H4 (cell line): Measurements from ENCODE around the gene ZNF581. TPM values are rescaled to one million over a fixed set of nuclear protein-coding genes. Genes with fewer than 3 reads are reported as not detected.
A peak's percentile ranks its signal among the peaks of the same experiment; 100 is the strongest.

Source experiments
- DNase-seq: peaks from one replicate; pipeline ENCODE4 v3.0.0-alpha.2; 2015; ENCODE audit warnings: low spot score
- total RNA-seq: library from RNA; depleted of rRNA; stranded (reverse); fragments of >200 nt; shearing (Covaris generic); gene quantifications from 2 replicates; pipeline ENCODE4 v1.2.3, GENCODE V29; 2014

Gene ZNF581
- total RNA-seq, 1 experiment from 2014 or later = 28.9 TPM

- no peak for DNase-seq
Observed at GRCh38 chr19:55626350-55626749, 17.1 kb upstream of the ZNF581 start.

- peak; percentile 97 for DNase-seq
Observed at GRCh38 chr19:55632463-55632834, 11.0 kb upstream of the ZNF581 start.

- no peak for DNase-seq
Observed at GRCh38 chr19:55633861-55634260, 9.6 kb upstream of the ZNF581 start.

GRCh38 chr19:55635334-55635717 lies 8.1 kb upstream of the ZNF581 start:
- DNase-seq = no peak

- DNase-seq = no peak
Observed at GRCh38 chr19:55635856-55636440, 7.5 kb upstream of the ZNF581 start.

GRCh38 chr19:55636723-55637122 lies 6.7 kb upstream of the ZNF581 start:
- DNase-seq = no peak

GRCh38 chr19:55637534-55637933 lies 5.9 kb upstream of the ZNF581 start:
- no peak for DNase-seq

GRCh38 chr19:55638864-55639359 lies 4.5 kb upstream of the ZNF581 start:
- DNase-seq = peak; percentile 88

- no peak for DNase-seq
Observed at GRCh38 chr19:55640043-55640576, 3.3 kb upstream of the ZNF581 start.

GRCh38 chr19:55640577-55641425 lies 2.6 kb upstream of the ZNF581 start, which contains the start of gene ZNF580:
Gene ZNF580 (plus strand): TSS chr19:55641002. CDS start chr19:55642509, 1,507 bp downstream.
- peak; percentile 75 for DNase-seq

- DNase-seq = no peak
Observed at GRCh38 chr19:55641426-55642152, 1.9 kb upstream of the ZNF581 start.

GRCh38 chr19:55642153-55643002 lies 1.1 kb upstream of the ZNF581 start:
- no peak for DNase-seq

- DNase-seq = no peak
Observed at GRCh38 chr19:55643887-55644176, 383 bp downstream of the ZNF581 start.

- no peak for DNase-seq
Observed at GRCh38 chr19:55644191-55644833, 863 bp downstream of the ZNF581 start.

- no peak for DNase-seq
Observed at GRCh38 chr19:55644842-55645511, 1.5 kb downstream of the ZNF581 start.

GRCh38 chr19:55645512-55645881 lies 2.0 kb downstream of the ZNF581 start:
- no peak for DNase-seq

GRCh38 chr19:55646889-55647731 lies 3.7 kb downstream of the ZNF581 start:
- DNase-seq = no peak

- no peak for DNase-seq
Observed at GRCh38 chr19:55647732-55648584, 4.5 kb downstream of the ZNF581 start, which contains the start of gene CCDC106. Gene CCDC106 (plus strand): TSS chr19:55648212. CDS start chr19:55649047, 835 bp downstream.
